Measurements from ENCODE around the gene NARF.

NARF gene

DNA sequence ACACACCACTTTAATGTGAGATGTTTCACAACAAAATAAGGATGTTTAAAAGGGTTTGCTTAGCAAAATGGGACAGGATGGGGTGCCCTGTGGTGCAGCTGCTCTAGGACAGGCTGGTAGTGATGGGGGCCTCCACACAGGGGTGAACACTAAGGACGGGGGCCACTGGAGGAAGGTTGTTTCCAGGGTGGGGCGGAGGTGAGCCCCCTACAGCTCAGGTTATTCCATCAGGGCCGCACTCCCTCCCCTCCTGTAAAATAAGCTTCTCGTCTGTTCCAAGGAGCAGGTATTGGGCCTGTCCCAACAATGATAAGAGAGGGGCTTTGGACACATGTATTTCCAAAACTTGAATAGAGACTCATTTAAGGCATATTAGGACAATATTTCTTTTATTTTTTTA lies 42.3 kb upstream of the NARF start:
- Histone ChIP-seq H3K27me3 (ENCODE audit: insufficient read depth, low read depth) (no peaks in the 10 kb centered on the region), H3K36me3 (ENCODE audit: insufficient read depth) (no peaks in the 10 kb centered on the region), H2AFZ (ENCODE audit: low read depth) (no peak overlapping the region), H3K27ac (no peak overlapping the region), H3K9ac (no peak overlapping the region), H3K79me2 (ENCODE audit: insufficient read depth, low read depth) (peaks cover 13% of the 10 kb centered on the region; the same call in 1 of the 2 replicates), H3K4me3 (IDR thresholded peaks at IDR 0.05; ENCODE audit: insufficient read depth, low read depth, low read length) (no peak overlapping the region), H3K4me1 (ENCODE audit: low read depth, poor library complexity, severe bottlenecking) (peaks cover 39% of the 10 kb centered on the region), H3K4me2 (no peak overlapping the region), H4K20me1 (ENCODE audit: insufficient read depth) (no peaks in the 10 kb centered on the region)
- TF ChIP-seq, protein P1, sequence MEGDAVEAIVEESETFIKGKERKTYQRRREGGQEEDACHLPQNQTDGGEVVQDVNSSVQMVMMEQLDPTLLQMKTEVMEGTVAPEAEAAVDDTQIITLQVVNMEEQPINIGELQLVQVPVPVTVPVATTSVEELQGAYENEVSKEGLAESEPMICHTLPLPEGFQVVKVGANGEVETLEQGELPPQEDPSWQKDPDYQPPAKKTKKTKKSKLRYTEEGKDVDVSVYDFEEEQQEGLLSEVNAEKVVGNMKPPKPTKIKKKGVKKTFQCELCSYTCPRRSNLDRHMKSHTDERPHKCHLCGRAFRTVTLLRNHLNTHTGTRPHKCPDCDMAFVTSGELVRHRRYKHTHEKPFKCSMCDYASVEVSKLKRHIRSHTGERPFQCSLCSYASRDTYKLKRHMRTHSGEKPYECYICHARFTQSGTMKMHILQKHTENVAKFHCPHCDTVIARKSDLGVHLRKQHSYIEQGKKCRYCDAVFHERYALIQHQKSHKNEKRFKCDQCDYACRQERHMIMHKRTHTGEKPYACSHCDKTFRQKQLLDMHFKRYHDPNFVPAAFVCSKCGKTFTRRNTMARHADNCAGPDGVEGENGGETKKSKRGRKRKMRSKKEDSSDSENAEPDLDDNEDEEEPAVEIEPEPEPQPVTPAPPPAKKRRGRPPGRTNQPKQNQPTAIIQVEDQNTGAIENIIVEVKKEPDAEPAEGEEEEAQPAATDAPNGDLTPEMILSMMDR (conservative IDR thresholded peaks at IDR 0.05; ENCODE audit: low read depth, low read length) = no peak

DNA sequence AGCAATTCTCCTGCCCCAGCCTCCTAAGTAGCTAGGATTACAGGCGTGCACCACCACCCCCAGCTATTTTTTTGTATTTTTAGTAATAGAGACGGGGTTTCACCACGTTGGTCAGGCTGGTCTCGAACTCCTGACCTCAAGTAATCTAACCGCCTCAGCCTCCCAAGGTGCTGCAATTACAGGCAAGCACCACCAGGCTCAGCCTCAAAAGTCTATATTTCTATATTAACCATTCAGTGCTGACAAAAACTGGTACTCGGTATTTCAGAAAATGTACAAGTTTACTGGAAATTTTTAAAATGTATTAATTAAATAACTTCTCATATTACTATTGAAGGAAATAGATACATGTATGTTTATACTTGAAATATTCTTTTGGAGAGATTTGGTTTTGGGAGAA lies 41.8 kb upstream of the NARF start:
- H3K4me1 ChIP-seq (ENCODE audit: low read depth, poor library complexity, severe bottlenecking) = peaks cover 39% of the 10 kb centered on the region
- no peaks in the 10 kb centered on the region for H4K20me1 ChIP-seq (ENCODE audit: insufficient read depth)
- H3K9ac ChIP-seq = no peak overlapping the region
- TF ChIP-seq, protein P1 (conservative IDR thresholded peaks at IDR 0.05; ENCODE audit: low read depth, low read length) = no peak
- peaks cover 13% of the 10 kb centered on the region; the same call in 1 of the 2 replicates for H3K79me2 ChIP-seq (ENCODE audit: insufficient read depth, low read depth)
- no peak overlapping the region for H3K4me3 ChIP-seq (IDR thresholded peaks at IDR 0.05; ENCODE audit: insufficient read depth, low read depth, low read length)
- no peak overlapping the region for H3K27ac ChIP-seq
- no peaks in the 10 kb centered on the region for H3K27me3 ChIP-seq (ENCODE audit: insufficient read depth, low read depth)
- no peaks in the 10 kb centered on the region for H3K36me3 ChIP-seq (ENCODE audit: insufficient read depth)
- no peak overlapping the region for H2AFZ ChIP-seq (ENCODE audit: low read depth)
- H3K4me2 ChIP-seq = no peak overlapping the region

DNA sequence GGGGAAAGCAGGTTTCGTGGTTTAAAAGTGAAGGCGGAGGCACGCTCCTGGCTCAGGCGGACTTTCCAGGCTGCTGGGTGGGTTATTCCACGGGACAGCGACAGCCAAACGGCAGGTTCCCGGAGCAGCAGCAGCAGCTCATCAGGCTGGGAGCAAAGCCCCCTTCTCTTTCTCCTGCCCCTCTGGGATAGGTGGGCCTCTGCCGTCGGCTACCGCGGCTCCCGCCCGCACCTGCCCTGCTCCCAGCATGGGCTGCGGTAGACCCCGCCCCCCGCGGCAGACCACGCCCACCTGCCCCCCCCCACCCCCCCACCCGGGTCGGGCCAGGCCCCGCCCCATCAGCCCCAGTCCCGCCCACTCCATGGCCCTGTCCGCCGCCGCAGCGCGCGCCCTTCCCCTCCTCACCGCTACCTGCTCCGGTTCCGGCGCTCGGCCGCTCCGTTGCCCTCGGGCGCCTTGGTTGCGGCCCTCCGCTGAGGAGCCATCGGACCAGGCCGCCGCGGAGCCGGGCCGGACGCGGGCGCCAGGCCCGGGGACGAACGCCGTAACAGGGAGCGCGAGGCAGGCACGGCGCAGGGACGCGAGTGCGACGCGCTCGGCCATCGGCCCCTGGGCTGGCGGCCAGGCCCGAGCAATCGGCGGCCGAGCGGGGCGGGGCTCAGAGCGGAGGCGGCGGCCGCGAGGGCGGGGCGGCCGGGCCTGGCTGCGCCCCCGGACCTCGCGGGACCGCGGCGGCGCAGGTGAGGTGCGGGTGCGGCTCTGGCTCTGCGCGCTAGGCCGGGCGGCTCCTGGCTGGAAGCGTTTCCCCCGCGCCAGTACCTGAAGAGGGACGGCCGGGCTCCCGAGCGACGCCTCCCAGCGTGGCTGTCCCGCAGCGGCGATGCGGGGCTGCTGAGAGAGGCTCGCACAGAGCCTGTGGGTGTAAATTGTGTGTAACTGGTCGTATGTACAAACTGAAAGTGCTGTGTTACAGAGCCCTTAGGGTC lies 40.2 kb upstream of the NARF start, which contains the start of the genes HEXD and OGFOD3:
Gene HEXD, plus strand, starts transcription at position 347 of the 986 bp plus-strand sequence. CDS start 1,453 bp downstream, outside the sequence.
Gene OGFOD3, minus strand, starts transcription at position 586 of the 986 bp plus-strand sequence. Its CDS starts 101 bp downstream, at position 485.
- Histone ChIP-seq H3K79me2 (ENCODE audit: insufficient read depth, low read depth) (peaks cover 13% of the 10 kb centered on the region; the same call in 1 of the 2 replicates), H3K36me3 (ENCODE audit: insufficient read depth) (no peaks in the 10 kb centered on the region), H3K4me3 (IDR thresholded peaks at IDR 0.05; ENCODE audit: insufficient read depth, low read depth, low read length) (no peak within 1 kb of the TSS), H3K9ac (peak within 1 kb of the TSS; percentile 72), H3K27me3 (ENCODE audit: insufficient read depth, low read depth) (no peaks in the 10 kb centered on the region), H3K4me2 (peak within 1 kb of the TSS; percentile 100), H4K20me1 (ENCODE audit: insufficient read depth) (no peaks in the 10 kb centered on the region), H3K27ac (peak within 1 kb of the TSS; percentile 57), H2AFZ (ENCODE audit: low read depth) (peak within 1 kb of the TSS; percentile 67), H3K4me1 (ENCODE audit: low read depth, poor library complexity, severe bottlenecking) (peaks cover 39% of the 10 kb centered on the region)
- TF ChIP-seq, protein P1 (conservative IDR thresholded peaks at IDR 0.05; ENCODE audit: low read depth, low read length) = no peak

DNA sequence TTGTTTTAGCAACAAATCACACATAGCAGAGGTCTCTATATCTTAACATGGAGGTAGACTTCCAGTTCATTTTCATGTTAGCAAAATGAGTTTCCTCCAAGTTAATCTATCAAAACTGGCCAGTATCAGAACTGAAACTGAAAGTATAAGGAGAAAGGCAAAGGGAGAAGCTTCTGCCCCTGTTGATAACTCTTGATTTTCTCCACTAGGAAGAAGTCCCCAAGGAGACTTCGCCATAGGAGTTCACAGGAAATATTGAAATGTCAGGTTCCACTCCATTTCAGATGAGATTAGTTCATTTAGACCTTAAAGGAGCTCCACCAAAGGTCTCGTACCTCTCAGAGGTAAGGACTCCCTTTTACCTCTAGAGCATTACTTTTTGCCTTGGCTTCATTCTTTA lies 39.0 kb upstream of the NARF start:
- peak overlapping the region; percentile 100 for H3K4me2 ChIP-seq
- H3K9ac ChIP-seq = peak overlapping the region; percentile 72; the same call in 1 of the 2 replicates
- TF ChIP-seq, protein P1 (conservative IDR thresholded peaks at IDR 0.05; ENCODE audit: low read depth, low read length) = no peak
- H3K4me3 ChIP-seq (IDR thresholded peaks at IDR 0.05; ENCODE audit: insufficient read depth, low read depth, low read length) = no peak overlapping the region
- H3K79me2 ChIP-seq (ENCODE audit: insufficient read depth, low read depth) = peaks cover 13% of the 10 kb centered on the region; the same call in 1 of the 2 replicates
- peaks cover 39% of the 10 kb centered on the region for H3K4me1 ChIP-seq (ENCODE audit: low read depth, poor library complexity, severe bottlenecking)
- H4K20me1 ChIP-seq (ENCODE audit: insufficient read depth) = no peaks in the 10 kb centered on the region
- H3K36me3 ChIP-seq (ENCODE audit: insufficient read depth) = no peaks in the 10 kb centered on the region
- H3K27ac ChIP-seq = peak overlapping the region; percentile 31
- no peaks in the 10 kb centered on the region for H3K27me3 ChIP-seq (ENCODE audit: insufficient read depth, low read depth)
- peak overlapping the region; percentile 67; the same call in 1 of the 2 replicates for H2AFZ ChIP-seq (ENCODE audit: low read depth)

Data from KMS-11 (cell line).